NCI-H82 treated with DMSO at 0.1 percent for 48 hours (cell line): ENCODE measurements around the gene HOXD9.
A peak's percentile ranks its signal among the peaks of the same experiment; 100 is the strongest.

ENCODE experiments used
- DNase-seq: peaks from one replicate; lab custom pipeline; 2025; ENCODE audit not compliant: unreplicated experiment; lab: John Stamatoyannopoulos, UW

Gene HOXD9

DNA sequence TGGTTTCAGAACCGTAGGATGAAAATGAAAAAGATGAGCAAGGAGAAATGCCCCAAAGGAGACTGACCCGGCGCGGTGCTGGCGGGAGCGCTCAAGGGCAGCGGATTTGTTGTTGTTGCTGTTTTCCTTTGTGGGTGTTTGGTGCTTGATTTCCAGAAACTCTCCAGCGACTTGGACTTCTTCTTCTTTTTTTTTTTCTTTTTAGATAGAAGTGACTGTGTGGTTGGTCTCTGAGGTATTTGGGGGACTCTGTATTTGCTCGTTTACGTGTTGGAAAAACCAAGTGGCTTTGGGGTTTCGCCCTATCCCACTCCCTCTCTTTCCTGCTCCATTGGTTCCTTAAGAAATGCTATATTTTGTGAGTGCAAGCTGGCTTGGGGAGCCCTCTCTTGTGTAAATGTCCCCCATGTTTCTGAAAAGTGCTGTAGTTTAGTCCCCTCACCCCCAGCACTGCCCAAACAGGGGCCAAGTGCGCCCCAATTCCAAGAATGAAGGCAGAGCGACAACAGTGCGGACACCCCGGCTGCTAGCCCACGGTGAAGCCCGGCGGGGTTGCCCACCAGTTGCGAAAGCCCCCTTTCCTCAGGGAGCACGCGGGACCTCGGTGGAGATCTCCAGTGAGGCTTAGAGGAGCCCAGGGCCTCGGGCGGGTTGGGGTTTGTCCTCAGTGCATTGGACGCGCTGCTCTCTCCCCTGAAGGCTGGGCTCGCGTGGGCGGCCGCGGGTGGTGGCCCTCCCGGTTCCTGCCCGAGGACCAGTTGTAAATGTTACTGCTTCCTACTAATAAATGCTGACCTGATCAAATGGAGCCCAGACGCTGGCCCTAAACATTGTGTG, 1.8 kb downstream of the HOXD9 start:
- DNase-seq: no peak

GRCh38 chr2:176124947-176125771, 2.6 kb downstream of the HOXD9 start:
- DNase-seq: no peak

DNA sequence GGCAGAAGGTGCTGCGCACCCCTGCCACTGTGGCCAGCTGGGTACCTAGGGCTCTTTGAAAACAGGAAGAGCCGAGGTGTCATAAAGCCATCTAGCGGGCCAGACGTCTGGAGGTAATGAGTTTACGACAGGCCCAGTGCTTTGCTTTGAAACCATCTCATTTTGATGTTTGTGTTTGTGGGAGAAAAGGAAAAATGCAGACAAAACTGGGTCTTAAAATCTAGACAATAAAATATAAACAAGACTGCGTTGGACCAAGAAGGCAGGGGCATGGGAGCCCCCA, 3.2 kb downstream of the HOXD9 start:
- DNase-seq: no peak

- peak; percentile 23 for DNase-seq
Observed at GRCh38 chr2:176126929-176127773, 4.6 kb downstream of the HOXD9 start.

DNA sequence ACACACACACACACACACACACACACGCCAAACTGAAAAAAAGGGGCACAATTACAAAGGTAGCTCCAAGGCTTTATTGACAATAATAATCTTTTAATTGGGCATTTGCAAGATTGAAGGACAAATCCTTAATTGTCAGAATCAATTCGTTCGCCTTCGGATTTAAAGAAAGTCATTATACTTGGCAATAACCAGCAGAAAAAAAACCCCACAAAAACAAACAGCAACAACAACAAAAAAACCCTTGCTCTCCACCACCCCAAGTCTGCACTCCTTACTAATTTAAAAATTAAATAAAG, 5.2 kb downstream of the HOXD9 start:
- DNase-seq: no peak

- DNase-seq: no peak
Observed at GRCh38 chr2:176128172-176128981, 5.9 kb downstream of the HOXD9 start.

- peak; percentile 35 for DNase-seq
Observed at GRCh38 chr2:176128982-176129796, 6.7 kb downstream of the HOXD9 start, which contains the start of gene HOXD8. Gene HOXD8, plus strand, starts transcription at chr2:176129705. Its CDS starts 662 bp downstream, at chr2:176130367.

- DNase-seq: no peak
Observed at GRCh38 chr2:176129813-176130146, 7.3 kb downstream of the HOXD9 start.

GRCh38 chr2:176130147-176130956, 7.8 kb downstream of the HOXD9 start:
- DNase-seq: no peak

DNA sequence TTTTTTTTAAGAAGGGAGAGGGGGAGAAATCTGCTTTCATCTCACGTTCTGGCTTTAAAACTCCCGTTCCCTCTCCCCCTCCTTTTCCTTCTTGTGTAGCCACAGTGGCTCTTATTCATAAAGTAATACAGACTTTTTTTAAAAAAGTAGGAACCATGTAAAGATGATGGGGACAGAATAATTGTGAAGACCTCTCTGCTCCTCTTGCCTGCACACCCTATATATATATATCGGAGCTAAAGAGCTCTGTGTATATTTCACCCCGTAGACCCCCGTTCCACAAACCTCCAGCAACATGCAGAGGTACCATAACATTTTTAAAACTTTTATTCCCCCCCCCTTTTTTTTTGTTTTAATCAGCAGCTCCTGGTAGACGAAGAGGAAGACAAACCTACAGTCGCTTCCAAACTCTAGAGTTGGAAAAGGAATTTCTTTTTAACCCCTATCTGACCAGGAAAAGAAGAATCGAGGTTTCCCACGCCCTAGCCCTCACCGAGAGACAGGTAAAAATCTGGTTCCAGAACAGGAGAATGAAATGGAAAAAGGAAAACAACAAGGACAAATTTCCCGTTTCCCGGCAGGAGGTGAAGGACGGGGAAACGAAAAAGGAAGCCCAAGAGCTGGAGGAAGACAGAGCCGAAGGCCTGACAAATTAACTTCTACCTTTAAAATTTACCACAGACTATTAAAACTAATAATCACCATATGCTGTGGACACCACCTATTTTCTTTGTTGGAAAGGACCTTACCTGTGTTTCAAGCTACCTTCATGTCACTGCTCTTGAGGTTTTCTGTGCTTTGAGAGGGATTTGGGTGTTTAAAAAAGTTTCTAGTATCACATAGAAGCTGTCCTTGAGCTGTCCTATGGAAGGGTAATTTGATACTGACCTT, 8.7 kb downstream of the HOXD9 start:
- DNase-seq: no peak

DNA sequence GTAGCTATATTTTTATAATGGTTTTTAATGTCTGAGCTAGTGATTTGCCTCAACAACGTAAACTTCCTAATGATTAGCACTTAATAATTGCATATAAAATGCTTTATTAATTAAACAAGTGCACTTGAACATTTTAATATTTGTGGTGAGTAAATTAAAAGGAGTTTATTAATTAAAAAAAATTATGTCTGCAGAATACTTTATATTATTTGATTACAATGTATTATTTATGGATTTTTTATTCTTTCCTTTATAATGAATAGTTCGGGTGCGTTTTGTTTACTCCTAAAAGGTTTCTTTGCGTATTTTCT, 9.3 kb downstream of the HOXD9 start:
- DNase-seq: no peak

GRCh38 chr2:176132205-176133171, 10.0 kb downstream of the HOXD9 start:
- peak; percentile 75 for DNase-seq

- DNase-seq: no peak
Observed at GRCh38 chr2:176133389-176133788, 10.9 kb downstream of the HOXD9 start.

- no peak for DNase-seq
Observed at GRCh38 chr2:176134035-176134434, 11.5 kb downstream of the HOXD9 start.

DNA sequence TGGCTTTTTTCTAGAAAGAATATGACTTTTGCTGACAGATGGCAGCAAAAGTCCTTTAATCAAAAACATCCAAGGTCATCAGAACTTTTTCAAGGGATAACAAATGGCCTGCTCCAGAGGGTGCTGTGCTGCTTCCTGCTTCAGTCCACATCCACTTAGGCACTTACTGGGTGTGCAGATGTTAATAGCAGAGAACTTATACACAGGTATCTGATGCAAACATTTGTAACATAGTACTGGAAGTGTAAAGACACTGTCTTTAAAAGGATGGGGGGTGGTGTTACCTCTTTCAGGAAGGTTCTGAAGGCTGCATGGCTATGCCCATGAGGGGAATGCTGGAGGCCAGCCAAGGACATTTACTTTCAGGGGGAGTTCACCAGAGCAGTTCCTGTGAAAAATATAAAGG, 12.5 kb downstream of the HOXD9 start:
- no peak for DNase-seq

GRCh38 chr2:176136374-176137251, 14.1 kb downstream of the HOXD9 start:
- DNase-seq: no peak
